A549 (cell line): ENCODE measurements around the gene CELF4.

Experiments
- BHLHE40 ChIP-seq: IDR thresholded peaks from 2 replicates; pipeline ENCODE4 v1.6.1; 2012; ENCODE audit warnings: low read depth, low read length, inconsistent platforms
- CHD2 ChIP-seq: fragments of 150-350 bp; IDR thresholded peaks from 2 replicates; pipeline ENCODE4 v1.6.1; 2014; ENCODE audit warnings: low read length; ENCODE audit not compliant: partially characterized antibody
- CTCF ChIP-seq: fragments of >200 bp; sonication (Bioruptor Twin); formaldehyde crosslinking; IDR thresholded peaks from 3 replicates; pipeline ENCODE4 v1.5.1; 2016
- EP300 ChIP-seq, 2 experiments: fragments of >200 bp; sonication (Bioruptor Twin); formaldehyde crosslinking; IDR thresholded peaks; 2 replicates in 1 of 2; 3 replicates in 1 of 2; pipeline ENCODE4 v1.6.1; 2016 to 2017
- ESRRA ChIP-seq: fragments of 150-350 bp; IDR thresholded peaks from 2 replicates; pipeline ENCODE4 v1.6.1; 2014; ENCODE audit warnings: mild to moderate bottlenecking, low read length, borderline replicate concordance
- FOSL2 ChIP-seq, 2 experiments: fragments of 450-650 bp in 1 of 2; fragments of >200 bp in 1 of 2; sonication (Bioruptor Twin) in 1 of 2; formaldehyde crosslinking; IDR thresholded peaks; 2 replicates each; pipeline versions ENCODE4 v1.5.0 to v1.6.1; 2016 to 2020; ENCODE audit warnings: mild to moderate bottlenecking in 1 of 2, moderate library complexity in 1 of 2
- JUN ChIP-seq, 2 experiments: fragments of >200 bp; sonication (Bioruptor Twin); formaldehyde crosslinking; IDR thresholded peaks; 2 replicates in 1 of 2; 3 replicates in 1 of 2; pipeline ENCODE4 v1.6.1; 2016 to 2017
- MAFK ChIP-seq: fragments of 450-650 bp; IDR thresholded peaks from 2 replicates; pipeline ENCODE4 v1.6.1; 2014; ENCODE audit not compliant: partially characterized antibody
- POLR2A ChIP-seq: IDR thresholded peaks from 2 replicates; pipeline ENCODE4 v1.6.1; 2012; ENCODE audit warnings: mild to moderate bottlenecking, low read length
- REST ChIP-seq: fragments of 200-600 bp; sonication (generic); IDR thresholded peaks from 2 replicates; pipeline ENCODE4 v1.6.1; 2016; ENCODE audit warnings: antibody characterized with exemption, mild to moderate bottlenecking, moderate library complexity
- SREBF2 ChIP-seq: fragments of 450-650 bp; IDR thresholded peaks from 2 replicates; pipeline ENCODE4 v1.6.1; 2014; ENCODE audit warnings: mild to moderate bottlenecking, moderate library complexity

GRCh38 chr18:37566479-37567060, 972 bp upstream of the CELF4 start:
- TF ChIP-seq ESRRA (no peak), SREBF2 (no peak), POLR2A (no peak), EP300 (IDR thresholded peaks at IDR 0.05) (no peak), JUN (IDR thresholded peaks at IDR 0.05) (no peak), REST (no peak), FOSL2 (IDR thresholded peaks at IDR 0.05) (no peak), FOSL2 (CRISPR knock-in tag; IDR thresholded peaks at IDR 0.05) (no peak), MAFK (no peak), CTCF (no peak), BHLHE40 (no peak), CHD2 (no peak)
